ENCODE data around the gene IL33. TPM values are rescaled to one million over a fixed set of nuclear protein-coding genes. Genes with fewer than 3 reads are reported as not detected.

The IL33 gene
- total RNA-seq, 1 donor from 2014 or later: not detected

- Mint-ChIP-seq H3K27ac (ENCODE audit: unreplicated experiment) (no peak overlapping the region), H3K9me3 (ENCODE audit: low read depth) (no peaks in the 10 kb centered on the region), H3K4me3 (ENCODE audit: unreplicated experiment) (no peak overlapping the region), H3K4me1 (ENCODE audit: low read depth) (no peaks in the 10 kb centered on the region), H3K36me3 (ENCODE audit: low read depth) (no peaks in the 10 kb centered on the region), H3K27me3 (ENCODE audit: low read depth) (peaks cover 11% of the 10 kb centered on the region)
- TF ChIP-seq, protein P1, sequence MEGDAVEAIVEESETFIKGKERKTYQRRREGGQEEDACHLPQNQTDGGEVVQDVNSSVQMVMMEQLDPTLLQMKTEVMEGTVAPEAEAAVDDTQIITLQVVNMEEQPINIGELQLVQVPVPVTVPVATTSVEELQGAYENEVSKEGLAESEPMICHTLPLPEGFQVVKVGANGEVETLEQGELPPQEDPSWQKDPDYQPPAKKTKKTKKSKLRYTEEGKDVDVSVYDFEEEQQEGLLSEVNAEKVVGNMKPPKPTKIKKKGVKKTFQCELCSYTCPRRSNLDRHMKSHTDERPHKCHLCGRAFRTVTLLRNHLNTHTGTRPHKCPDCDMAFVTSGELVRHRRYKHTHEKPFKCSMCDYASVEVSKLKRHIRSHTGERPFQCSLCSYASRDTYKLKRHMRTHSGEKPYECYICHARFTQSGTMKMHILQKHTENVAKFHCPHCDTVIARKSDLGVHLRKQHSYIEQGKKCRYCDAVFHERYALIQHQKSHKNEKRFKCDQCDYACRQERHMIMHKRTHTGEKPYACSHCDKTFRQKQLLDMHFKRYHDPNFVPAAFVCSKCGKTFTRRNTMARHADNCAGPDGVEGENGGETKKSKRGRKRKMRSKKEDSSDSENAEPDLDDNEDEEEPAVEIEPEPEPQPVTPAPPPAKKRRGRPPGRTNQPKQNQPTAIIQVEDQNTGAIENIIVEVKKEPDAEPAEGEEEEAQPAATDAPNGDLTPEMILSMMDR (IDR thresholded peaks at IDR 0.05): no peak
- DNase-seq (ENCODE audit: low spot score): no peak
Measured at GRCh38 chr9:6271508-6272228, 56.1 kb downstream of the IL33 start.

GRCh38 chr9:6272229-6272598 lies 56.6 kb downstream of the IL33 start:
- Mint-ChIP-seq H3K27ac (ENCODE audit: unreplicated experiment) (no peak overlapping the region), H3K4me1 (ENCODE audit: low read depth) (no peaks in the 10 kb centered on the region), H3K9me3 (ENCODE audit: low read depth) (no peaks in the 10 kb centered on the region), H3K4me3 (ENCODE audit: unreplicated experiment) (no peak overlapping the region), H3K36me3 (ENCODE audit: low read depth) (no peaks in the 10 kb centered on the region), H3K27me3 (ENCODE audit: low read depth) (peaks cover 11% of the 10 kb centered on the region)
- no peak for DNase-seq (ENCODE audit: low spot score)
- TF ChIP-seq, protein P1 (IDR thresholded peaks at IDR 0.05): no peak

DNA sequence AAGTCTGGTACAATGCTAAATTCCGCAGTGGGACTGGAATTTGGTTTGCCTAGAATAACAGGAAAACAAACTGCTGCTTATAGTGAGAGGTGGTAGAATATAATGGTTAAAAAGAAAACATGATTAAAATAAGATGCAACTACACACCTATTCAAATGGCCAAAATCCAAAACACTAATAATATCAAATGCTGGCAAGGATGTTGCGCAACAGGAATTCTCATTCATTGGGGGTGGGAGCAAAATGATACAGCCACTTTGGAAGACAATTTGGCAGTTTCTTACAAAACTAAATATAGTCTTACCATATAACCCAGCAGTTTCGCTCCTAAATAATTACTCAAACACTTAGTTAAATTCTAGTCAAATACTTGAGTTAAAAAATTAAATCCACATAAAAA lies 61.8 kb downstream of the IL33 start:
- no peak for DNase-seq (ENCODE audit: low spot score)
- no peaks in the 10 kb centered on the region for H3K36me3 Mint-ChIP-seq (ENCODE audit: low read depth)
- H3K27ac Mint-ChIP-seq (ENCODE audit: unreplicated experiment): no peak overlapping the region
- H3K4me3 Mint-ChIP-seq (ENCODE audit: unreplicated experiment): no peak overlapping the region
- H3K4me1 Mint-ChIP-seq (ENCODE audit: low read depth): no peaks in the 10 kb centered on the region
- H3K27me3 Mint-ChIP-seq (ENCODE audit: low read depth): peaks cover 4% of the 10 kb centered on the region
- no peaks in the 10 kb centered on the region for H3K9me3 Mint-ChIP-seq (ENCODE audit: low read depth)
- TF ChIP-seq, protein P1 (IDR thresholded peaks at IDR 0.05): no peak

DNA sequence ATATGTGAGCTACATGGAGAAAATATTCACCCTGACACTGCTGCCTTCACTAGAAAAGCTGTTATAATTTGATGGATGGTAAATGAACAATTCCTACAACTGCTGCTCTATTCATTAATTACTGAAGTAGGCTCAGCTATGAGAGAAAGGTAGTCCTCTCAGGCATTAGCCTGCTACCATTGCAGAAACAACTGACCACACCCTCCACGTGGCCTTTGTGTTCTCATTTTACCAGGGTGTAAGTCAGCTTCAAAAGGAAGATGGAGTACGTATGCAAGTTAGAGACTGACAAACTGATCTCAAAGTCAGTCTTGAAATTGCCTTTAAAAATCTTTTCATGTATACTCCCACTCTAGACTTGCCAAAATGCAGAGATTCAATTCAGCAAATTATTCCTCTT lies 86.3 kb downstream of the IL33 start:
- Mint-ChIP-seq H3K4me3 (ENCODE audit: unreplicated experiment) (no peak overlapping the region), H3K27ac (ENCODE audit: unreplicated experiment) (no peak overlapping the region), H3K4me1 (ENCODE audit: low read depth) (no peaks in the 10 kb centered on the region), H3K36me3 (ENCODE audit: low read depth) (no peaks in the 10 kb centered on the region), H3K27me3 (ENCODE audit: low read depth) (peaks cover 16% of the 10 kb centered on the region), H3K9me3 (ENCODE audit: low read depth) (no peaks in the 10 kb centered on the region)
- DNase-seq (ENCODE audit: low spot score): no peak
- TF ChIP-seq, protein P1 (IDR thresholded peaks at IDR 0.05): no peak

DNA sequence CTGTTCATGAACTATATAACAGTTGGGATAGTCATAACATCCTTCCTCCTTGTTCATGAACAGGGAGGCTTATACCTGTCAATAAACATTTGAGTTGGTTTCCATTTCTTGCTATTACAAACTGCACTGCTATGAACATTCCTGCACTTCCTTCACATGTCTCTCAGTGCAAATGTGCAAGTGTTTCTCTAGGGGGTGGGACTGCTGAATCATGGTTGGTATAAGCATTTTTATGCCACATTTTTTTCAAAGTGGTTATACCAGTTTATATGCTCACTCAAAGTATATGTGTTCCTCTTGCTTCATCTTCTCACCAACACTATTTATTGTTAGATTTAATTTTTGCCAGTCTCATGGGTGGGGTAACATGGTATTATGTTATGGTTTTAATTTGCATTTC lies 86.8 kb downstream of the IL33 start:
- no peaks in the 10 kb centered on the region for H3K36me3 Mint-ChIP-seq (ENCODE audit: low read depth)
- H3K27ac Mint-ChIP-seq (ENCODE audit: unreplicated experiment): no peak overlapping the region
- no peaks in the 10 kb centered on the region for H3K9me3 Mint-ChIP-seq (ENCODE audit: low read depth)
- peaks cover 18% of the 10 kb centered on the region for H3K27me3 Mint-ChIP-seq (ENCODE audit: low read depth)
- no peaks in the 10 kb centered on the region for H3K4me1 Mint-ChIP-seq (ENCODE audit: low read depth)
- TF ChIP-seq, protein P1 (IDR thresholded peaks at IDR 0.05): no peak
- DNase-seq (ENCODE audit: low spot score): no peak
- no peak overlapping the region for H3K4me3 Mint-ChIP-seq (ENCODE audit: unreplicated experiment)

Measured in chondrocyte (in vitro differentiated cells).